Neural cell (in vitro differentiated cells): Measurements from ENCODE around the gene FGF5.

ENCODE experiments used
- EP300 ChIP-seq: fragments of 450-650 bp; conservative IDR thresholded peaks from 2 replicates; pipeline ENCODE4 v1.6.1; 2014; ENCODE audit warnings: antibody characterized with exemption, mild to moderate bottlenecking, moderate library complexity; ENCODE audit not compliant: poor library complexity, severe bottlenecking
- EZH2 ChIP-seq: fragments of 200-600, 300-800 bp; shearing (Covaris generic), sonication (generic); IDR thresholded peaks from 2 replicates; pipeline ENCODE4 v1.6.1; 2014; ENCODE audit warnings: antibody characterized with exemption, low read length, borderline replicate concordance, mild to moderate bottlenecking; ENCODE audit not compliant: insufficient read depth, poor library complexity, severe bottlenecking
- TF ChIP-seq, protein P1 (sequence below): fragments of 450-650 bp; IDR thresholded peaks from 2 replicates; pipeline ENCODE4 v1.5.1; 2014; ENCODE audit warnings: antibody characterized with exemption, mild to moderate bottlenecking, moderate library complexity; ENCODE audit not compliant: poor library complexity, severe bottlenecking

GRCh38 chr4:80243274-80244018 lies 23.0 kb upstream of the FGF5 start:
- TF ChIP-seq, protein P1, sequence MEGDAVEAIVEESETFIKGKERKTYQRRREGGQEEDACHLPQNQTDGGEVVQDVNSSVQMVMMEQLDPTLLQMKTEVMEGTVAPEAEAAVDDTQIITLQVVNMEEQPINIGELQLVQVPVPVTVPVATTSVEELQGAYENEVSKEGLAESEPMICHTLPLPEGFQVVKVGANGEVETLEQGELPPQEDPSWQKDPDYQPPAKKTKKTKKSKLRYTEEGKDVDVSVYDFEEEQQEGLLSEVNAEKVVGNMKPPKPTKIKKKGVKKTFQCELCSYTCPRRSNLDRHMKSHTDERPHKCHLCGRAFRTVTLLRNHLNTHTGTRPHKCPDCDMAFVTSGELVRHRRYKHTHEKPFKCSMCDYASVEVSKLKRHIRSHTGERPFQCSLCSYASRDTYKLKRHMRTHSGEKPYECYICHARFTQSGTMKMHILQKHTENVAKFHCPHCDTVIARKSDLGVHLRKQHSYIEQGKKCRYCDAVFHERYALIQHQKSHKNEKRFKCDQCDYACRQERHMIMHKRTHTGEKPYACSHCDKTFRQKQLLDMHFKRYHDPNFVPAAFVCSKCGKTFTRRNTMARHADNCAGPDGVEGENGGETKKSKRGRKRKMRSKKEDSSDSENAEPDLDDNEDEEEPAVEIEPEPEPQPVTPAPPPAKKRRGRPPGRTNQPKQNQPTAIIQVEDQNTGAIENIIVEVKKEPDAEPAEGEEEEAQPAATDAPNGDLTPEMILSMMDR = no peak
- TF ChIP-seq EZH2 (no peak), EP300 (no peak)
